Nephron (organoid): ENCODE data around the gene FMN2.

Experiments
- H3K27ac Mint-ChIP-seq, 3 experiments: 2 replicates each; pipeline ENCODE4 v1.8.0; 2020; ENCODE audit warnings: mixed read lengths in 3 of 3, mild to moderate bottlenecking in 2 of 3, moderate library complexity in 1 of 3
- H3K27me3 Mint-ChIP-seq: 2 replicates; pipeline ENCODE4 v1.8.0; 2021; ENCODE audit warnings: low read depth, mild to moderate bottlenecking, moderate library complexity, mixed read lengths
- H3K36me3 Mint-ChIP-seq: 2 replicates; pipeline ENCODE4 v1.8.0; 2020; ENCODE audit warnings: low read depth, mixed read lengths
- H3K4me1 Mint-ChIP-seq: 2 replicates; pipeline ENCODE4 v1.8.0; 2020; ENCODE audit warnings: mixed read lengths
- H3K4me3 Mint-ChIP-seq, 3 experiments: 2 replicates each; pipeline ENCODE4 v1.8.0; 2020; ENCODE audit warnings: mild to moderate bottlenecking in 3 of 3, mixed read lengths in 3 of 3, moderate library complexity in 2 of 3
- H3K9me3 Mint-ChIP-seq: 2 replicates; pipeline ENCODE4 v1.8.0; 2020; ENCODE audit warnings: mixed read lengths
- TF ChIP-seq, protein P1 (sequence below), 3 experiments: fragments of 200-600 bp; sonication (generic); IDR thresholded peaks; one replicate each; pipeline ENCODE4 v1.5.0; 2021; ENCODE audit warnings: antibody characterized with exemption in 3 of 3; ENCODE audit not compliant: unreplicated experiment in 3 of 3

Gene FMN2

DNA sequence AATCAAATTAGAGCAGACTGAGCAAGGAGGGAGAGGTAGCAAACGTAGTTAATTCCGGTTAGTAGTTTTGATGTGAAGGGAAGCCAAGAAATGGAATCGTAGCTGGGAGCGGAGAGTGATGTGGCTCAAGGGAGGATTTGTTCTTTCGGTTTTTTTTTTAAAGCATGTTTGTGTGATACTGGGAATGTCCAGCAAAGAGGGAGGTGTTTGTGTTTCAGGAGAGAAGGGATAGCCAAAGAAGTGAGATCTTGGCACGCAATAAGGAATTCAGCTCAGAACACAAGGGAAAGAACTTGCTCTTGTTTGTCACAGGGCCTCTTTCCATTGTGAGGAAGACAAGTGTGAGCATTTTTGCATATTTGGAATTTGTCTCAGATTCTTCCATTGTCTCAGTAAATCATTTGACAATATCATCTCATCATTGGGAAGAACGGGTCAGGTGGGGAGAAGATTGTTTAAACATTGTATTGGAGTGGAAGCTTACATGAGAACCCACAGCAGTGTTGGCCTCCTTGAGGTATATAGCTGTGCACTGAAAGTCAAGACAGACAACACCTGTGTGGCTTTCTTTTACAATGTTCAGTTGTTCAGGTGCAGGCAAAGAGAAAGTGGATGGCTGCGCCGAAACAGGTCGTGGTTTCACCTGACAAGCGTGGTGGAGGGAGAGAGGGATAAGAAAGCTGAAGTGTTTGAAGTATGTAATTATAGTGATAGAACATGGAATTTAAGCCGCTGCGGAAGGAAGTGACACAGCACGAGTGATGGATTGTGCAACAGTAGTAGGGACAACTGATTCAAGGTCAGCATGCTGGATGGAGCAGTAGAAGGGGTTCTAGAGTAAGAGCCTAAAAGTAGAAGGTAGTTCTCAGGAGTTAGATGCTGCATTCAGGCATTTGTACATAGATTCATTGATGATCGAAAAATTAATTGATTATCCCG is 25.4 kb downstream of the FMN2 start:
- TF ChIP-seq, protein P1, sequence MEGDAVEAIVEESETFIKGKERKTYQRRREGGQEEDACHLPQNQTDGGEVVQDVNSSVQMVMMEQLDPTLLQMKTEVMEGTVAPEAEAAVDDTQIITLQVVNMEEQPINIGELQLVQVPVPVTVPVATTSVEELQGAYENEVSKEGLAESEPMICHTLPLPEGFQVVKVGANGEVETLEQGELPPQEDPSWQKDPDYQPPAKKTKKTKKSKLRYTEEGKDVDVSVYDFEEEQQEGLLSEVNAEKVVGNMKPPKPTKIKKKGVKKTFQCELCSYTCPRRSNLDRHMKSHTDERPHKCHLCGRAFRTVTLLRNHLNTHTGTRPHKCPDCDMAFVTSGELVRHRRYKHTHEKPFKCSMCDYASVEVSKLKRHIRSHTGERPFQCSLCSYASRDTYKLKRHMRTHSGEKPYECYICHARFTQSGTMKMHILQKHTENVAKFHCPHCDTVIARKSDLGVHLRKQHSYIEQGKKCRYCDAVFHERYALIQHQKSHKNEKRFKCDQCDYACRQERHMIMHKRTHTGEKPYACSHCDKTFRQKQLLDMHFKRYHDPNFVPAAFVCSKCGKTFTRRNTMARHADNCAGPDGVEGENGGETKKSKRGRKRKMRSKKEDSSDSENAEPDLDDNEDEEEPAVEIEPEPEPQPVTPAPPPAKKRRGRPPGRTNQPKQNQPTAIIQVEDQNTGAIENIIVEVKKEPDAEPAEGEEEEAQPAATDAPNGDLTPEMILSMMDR (IDR thresholded peaks at IDR 0.05; ENCODE audit: unreplicated experiment in 3 of 3), result no peak
- Mint-ChIP-seq H3K36me3 (no peaks in the 10 kb centered on the region), H3K4me1 (no peaks in the 10 kb centered on the region), H3K27ac (no peak overlapping the region), H3K27me3 (no peaks in the 10 kb centered on the region), H3K9me3 (no peaks in the 10 kb centered on the region), H3K4me3 (no peak overlapping the region)

DNA sequence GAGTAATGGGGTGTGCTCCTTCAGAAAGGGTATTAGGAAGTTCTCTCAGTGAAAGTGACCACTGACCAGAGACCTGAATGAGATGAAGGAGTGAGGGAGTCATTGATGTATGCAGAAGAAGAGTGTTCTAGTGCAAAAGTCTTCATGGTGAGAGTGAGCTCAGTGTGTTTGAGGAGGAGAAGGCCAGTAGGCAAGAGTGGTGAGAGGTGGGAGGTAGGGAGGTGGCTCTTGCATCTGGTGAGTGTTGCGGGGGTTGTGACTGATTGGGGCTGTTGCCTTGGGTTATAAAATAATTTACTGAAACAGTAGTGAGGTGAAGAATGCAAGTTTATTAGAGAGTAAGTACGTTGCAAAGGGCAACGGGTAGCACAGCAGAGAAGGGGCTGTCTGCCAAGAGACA is 26.2 kb downstream of the FMN2 start:
- TF ChIP-seq, protein P1 (IDR thresholded peaks at IDR 0.05; ENCODE audit: unreplicated experiment in 3 of 3), result no peak
- Mint-ChIP-seq H3K27me3 (no peaks in the 10 kb centered on the region), H3K36me3 (no peaks in the 10 kb centered on the region), H3K27ac (no peak overlapping the region), H3K4me3 (no peak overlapping the region), H3K9me3 (no peaks in the 10 kb centered on the region), H3K4me1 (peaks cover 1% of the 10 kb centered on the region)

DNA sequence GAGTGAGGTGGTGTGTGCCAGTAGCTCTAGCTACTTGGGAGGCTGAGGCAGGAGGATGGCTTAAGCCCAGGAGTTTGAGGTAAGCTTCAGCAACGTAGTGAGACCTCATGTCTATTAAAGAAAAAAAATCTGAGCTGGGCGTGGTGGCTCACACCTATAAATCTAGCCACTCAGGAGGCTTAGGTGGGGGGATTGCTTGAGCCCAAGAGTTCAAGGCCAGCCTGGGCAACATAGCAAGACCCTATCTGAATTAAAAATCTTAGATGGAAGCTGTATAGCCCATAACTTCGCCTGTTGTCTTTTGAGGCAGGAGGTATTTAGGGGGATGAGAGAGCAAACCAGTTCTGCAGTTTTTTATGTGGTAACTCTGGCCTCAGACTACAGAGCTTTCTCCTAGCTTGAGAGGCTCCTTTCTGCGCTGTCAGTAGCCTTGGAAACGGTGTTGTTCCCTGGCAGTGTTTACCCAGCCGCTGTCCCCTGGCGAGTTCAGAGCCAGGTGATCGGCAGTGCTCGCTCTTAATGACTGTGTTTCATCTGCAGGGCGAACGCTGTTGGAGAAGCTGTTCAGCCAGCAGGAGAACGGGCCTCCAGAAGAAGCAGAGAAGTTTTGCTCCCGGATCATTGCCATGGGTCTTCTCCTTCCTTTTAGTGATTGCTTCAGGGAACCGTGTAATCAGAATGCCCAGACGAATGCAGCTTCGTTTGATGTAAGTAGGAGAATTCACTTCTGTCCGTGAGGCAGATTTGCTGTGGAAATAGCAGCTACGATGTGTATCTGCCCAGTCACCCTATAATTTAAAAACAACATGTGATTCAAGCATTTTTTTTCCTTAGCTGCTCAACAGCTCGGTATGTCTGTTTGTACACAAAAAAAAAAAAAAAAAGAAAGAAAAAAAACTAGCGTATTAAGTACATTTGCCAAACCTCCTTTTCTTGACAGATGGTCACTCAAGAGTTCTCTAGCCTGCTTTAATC is 31.2 kb downstream of the FMN2 start:
- Mint-ChIP-seq H3K36me3 (no peaks in the 10 kb centered on the region), H3K27me3 (peaks cover 7% of the 10 kb centered on the region), H3K27ac (peak overlapping the region in 1 of 3 experiments; percentile 46), H3K4me3 (peak overlapping the region in 2 of 3 experiments; percentile 2 to 53), H3K9me3 (no peaks in the 10 kb centered on the region), H3K4me1 (peaks cover 4% of the 10 kb centered on the region)
- TF ChIP-seq, protein P1 (IDR thresholded peaks at IDR 0.05; ENCODE audit: unreplicated experiment in 3 of 3), result no peak

DNA sequence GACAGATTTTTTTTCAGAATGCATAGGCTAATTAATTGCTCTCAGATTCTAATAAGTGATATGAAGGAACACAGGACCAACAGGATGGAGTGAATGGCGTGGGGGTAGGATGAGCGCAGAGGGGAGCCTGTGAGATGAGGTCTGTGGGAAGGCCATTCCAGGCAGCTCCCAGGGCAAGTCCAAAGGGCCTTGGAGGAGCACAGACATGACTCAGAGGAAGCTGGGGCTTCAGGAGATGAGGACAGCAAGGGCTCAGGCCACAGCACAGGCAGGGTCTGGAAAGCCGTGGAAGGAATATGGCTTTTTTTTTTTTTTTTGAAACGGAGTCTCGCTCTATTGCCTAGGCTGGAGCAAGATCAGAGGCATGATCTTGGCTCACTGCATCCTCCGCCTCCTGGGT is 35.1 kb downstream of the FMN2 start:
- H3K4me3 Mint-ChIP-seq, result no peak overlapping the region
- peaks cover 4% of the 10 kb centered on the region for H3K4me1 Mint-ChIP-seq
- H3K36me3 Mint-ChIP-seq, result no peaks in the 10 kb centered on the region
- no peaks in the 10 kb centered on the region for H3K9me3 Mint-ChIP-seq
- H3K27ac Mint-ChIP-seq, result no peak overlapping the region
- H3K27me3 Mint-ChIP-seq, result peaks cover 7% of the 10 kb centered on the region
- TF ChIP-seq, protein P1 (IDR thresholded peaks at IDR 0.05; ENCODE audit: unreplicated experiment in 3 of 3), result no peak

DNA sequence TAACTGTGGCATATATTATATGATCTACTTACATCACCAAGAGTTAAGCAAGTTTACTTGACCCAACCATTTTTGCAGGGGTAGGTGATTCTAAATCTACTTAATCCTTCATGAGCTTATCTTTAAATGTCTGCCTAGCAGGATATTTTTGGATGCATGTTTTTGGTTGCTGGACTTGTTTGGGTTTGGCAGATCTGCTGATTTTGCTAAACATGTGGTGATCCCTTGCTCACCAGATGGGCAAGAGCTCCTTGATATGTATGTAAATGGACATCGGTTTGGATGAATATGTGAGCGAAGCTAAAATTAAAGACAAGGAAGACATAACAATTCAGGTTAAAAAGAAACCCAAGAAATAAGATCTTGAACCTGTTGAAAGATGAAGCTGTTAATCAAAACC is 36.7 kb downstream of the FMN2 start:
- no peaks in the 10 kb centered on the region for H3K36me3 Mint-ChIP-seq
- H3K27me3 Mint-ChIP-seq, result peaks cover 7% of the 10 kb centered on the region
- no peaks in the 10 kb centered on the region for H3K4me1 Mint-ChIP-seq
- no peak overlapping the region for H3K4me3 Mint-ChIP-seq
- TF ChIP-seq, protein P1 (IDR thresholded peaks at IDR 0.05; ENCODE audit: unreplicated experiment in 3 of 3), result no peak
- H3K27ac Mint-ChIP-seq, result no peak overlapping the region
- no peaks in the 10 kb centered on the region for H3K9me3 Mint-ChIP-seq
